ENCODE results near the gene ATP2C1.

ATP2C1 gene

GRCh38 chr3:130963444-130963843, 69.6 kb downstream of the ATP2C1 start:
- no peaks in the 10 kb centered on the region for H3K9me2 ChIP-seq (replicated peaks; ENCODE audit: low read depth, low read length)
- peaks cover 78% of the 10 kb centered on the region for H3K36me3 ChIP-seq (ENCODE audit: insufficient read depth, low read length)
- TF ChIP-seq CTCF (conservative IDR thresholded peaks at IDR 0.05; ENCODE audit: low read length) (no peak), EZH2phosphoT487 (IDR thresholded peaks at IDR 0.05; ENCODE audit: borderline replicate concordance) (no peak)
- no peaks in the 10 kb centered on the region for H3K9me3 ChIP-seq (ENCODE audit: insufficient read depth, low read depth, low read length)
- H3K27me3 ChIP-seq (ENCODE audit: insufficient read depth, low read length, poor library complexity, severe bottlenecking): no peaks in the 10 kb centered on the region
- no peak overlapping the region for H3K9ac ChIP-seq (ENCODE audit: low read depth, low read length, poor library complexity, severe bottlenecking)
- H3K4me3 ChIP-seq (ENCODE audit: low read length, poor library complexity, severe bottlenecking): no peak overlapping the region
- no peak overlapping the region for H2AFZ ChIP-seq (ENCODE audit: low read length)
- no peaks in the 10 kb centered on the region for H3K4me1 ChIP-seq (ENCODE audit: insufficient read depth, low read length, poor library complexity, severe bottlenecking)
- no peaks in the 10 kb centered on the region for H3F3A ChIP-seq (ENCODE audit: low read depth)
- no peak overlapping the region for H3K4me2 ChIP-seq (ENCODE audit: low read depth, low read length, poor library complexity, severe bottlenecking)
- no peaks in the 10 kb centered on the region for H3K79me2 ChIP-seq (ENCODE audit: insufficient read depth, low read length)
- no peaks in the 10 kb centered on the region for H4K20me1 ChIP-seq (ENCODE audit: insufficient read depth, low read length, poor library complexity, severe bottlenecking)

GRCh38 chr3:130963878-130964277, 70.0 kb downstream of the ATP2C1 start:
- H3K79me2 ChIP-seq (ENCODE audit: insufficient read depth, low read length): no peaks in the 10 kb centered on the region
- H3K4me3 ChIP-seq (ENCODE audit: low read length, poor library complexity, severe bottlenecking): no peak overlapping the region
- no peak overlapping the region for H2AFZ ChIP-seq (ENCODE audit: low read length)
- TF ChIP-seq EZH2phosphoT487 (IDR thresholded peaks at IDR 0.05; ENCODE audit: borderline replicate concordance) (no peak), CTCF (conservative IDR thresholded peaks at IDR 0.05; ENCODE audit: low read length) (no peak)
- H3K9me3 ChIP-seq (ENCODE audit: insufficient read depth, low read depth, low read length): no peaks in the 10 kb centered on the region
- no peaks in the 10 kb centered on the region for H3K9me2 ChIP-seq (replicated peaks; ENCODE audit: low read depth, low read length)
- H3K9ac ChIP-seq (ENCODE audit: low read depth, low read length, poor library complexity, severe bottlenecking): no peak overlapping the region
- no peaks in the 10 kb centered on the region for H3K4me1 ChIP-seq (ENCODE audit: insufficient read depth, low read length, poor library complexity, severe bottlenecking)
- H3K27me3 ChIP-seq (ENCODE audit: insufficient read depth, low read length, poor library complexity, severe bottlenecking): no peaks in the 10 kb centered on the region
- no peaks in the 10 kb centered on the region for H4K20me1 ChIP-seq (ENCODE audit: insufficient read depth, low read length, poor library complexity, severe bottlenecking)
- no peak overlapping the region for H3K4me2 ChIP-seq (ENCODE audit: low read depth, low read length, poor library complexity, severe bottlenecking)
- H3K36me3 ChIP-seq (ENCODE audit: insufficient read depth, low read length): peaks cover 76% of the 10 kb centered on the region
- no peaks in the 10 kb centered on the region for H3F3A ChIP-seq (ENCODE audit: low read depth)

- no peaks in the 10 kb centered on the region for H3K9me2 ChIP-seq (replicated peaks; ENCODE audit: low read depth, low read length)
- no peaks in the 10 kb centered on the region for H3K79me2 ChIP-seq (ENCODE audit: insufficient read depth, low read length)
- no peak overlapping the region for H2AFZ ChIP-seq (ENCODE audit: low read length)
- H4K20me1 ChIP-seq (ENCODE audit: insufficient read depth, low read length, poor library complexity, severe bottlenecking): no peaks in the 10 kb centered on the region
- H3K4me2 ChIP-seq (ENCODE audit: low read depth, low read length, poor library complexity, severe bottlenecking): no peak overlapping the region
- no peaks in the 10 kb centered on the region for H3K27me3 ChIP-seq (ENCODE audit: insufficient read depth, low read length, poor library complexity, severe bottlenecking)
- TF ChIP-seq CTCF (conservative IDR thresholded peaks at IDR 0.05; ENCODE audit: low read length) (no peak), EZH2phosphoT487 (IDR thresholded peaks at IDR 0.05; ENCODE audit: borderline replicate concordance) (no peak)
- peaks cover 72% of the 10 kb centered on the region for H3K36me3 ChIP-seq (ENCODE audit: insufficient read depth, low read length)
- no peaks in the 10 kb centered on the region for H3F3A ChIP-seq (ENCODE audit: low read depth)
- H3K4me1 ChIP-seq (ENCODE audit: insufficient read depth, low read length, poor library complexity, severe bottlenecking): no peaks in the 10 kb centered on the region
- H3K9ac ChIP-seq (ENCODE audit: low read depth, low read length, poor library complexity, severe bottlenecking): no peak overlapping the region
- no peaks in the 10 kb centered on the region for H3K9me3 ChIP-seq (ENCODE audit: insufficient read depth, low read depth, low read length)
- H3K4me3 ChIP-seq (ENCODE audit: low read length, poor library complexity, severe bottlenecking): no peak overlapping the region
These were observed 73.4 kb downstream of the ATP2C1 start for GRCh38 chr3:130967281-130967680.
